NOMO-1 treated with DMSO at 0.1 percent for 48 hours (cell line): Measurements from ENCODE around the gene B3GNT8.
A peak's percentile ranks its signal among the peaks of the same experiment; 100 is the strongest.

Experiments
- DNase-seq: peaks from one replicate; lab custom pipeline; 2025; ENCODE audit not compliant: unreplicated experiment; lab: John Stamatoyannopoulos, UW

B3GNT8 gene

GRCh38 chr19:41426952-41427646, at the start of gene B3GNT8:
B3GNT8 (minus strand) TSS chr19:41427374; CDS start chr19:41426778, 596 bp downstream.
- DNase-seq, result peak; percentile 84

GRCh38 chr19:41476583-41476982, 49.4 kb upstream of the B3GNT8 start:
- peak; percentile 16 for DNase-seq

- DNase-seq, result peak; percentile 59
Observed at GRCh38 chr19:41463257-41464256, 36.4 kb upstream of the B3GNT8 start.

GRCh38 chr19:41462497-41462896, 35.3 kb upstream of the B3GNT8 start:
- no peak for DNase-seq

- no peak for DNase-seq
Observed at GRCh38 chr19:41457241-41457640, 30.1 kb upstream of the B3GNT8 start.

- DNase-seq, result no peak
Observed at GRCh38 chr19:41456342-41456918, 29.3 kb upstream of the B3GNT8 start.

- DNase-seq, result no peak
Observed at GRCh38 chr19:41455936-41456335, 28.8 kb upstream of the B3GNT8 start.

GRCh38 chr19:41452584-41453275, 25.6 kb upstream of the B3GNT8 start:
- DNase-seq, result no peak

- no peak for DNase-seq
Observed at GRCh38 chr19:41449865-41450178, 22.6 kb upstream of the B3GNT8 start.

GRCh38 chr19:41449079-41449864, 22.1 kb upstream of the B3GNT8 start:
- DNase-seq, result peak; percentile 55

- no peak for DNase-seq
Observed at GRCh38 chr19:41447732-41448332, 20.7 kb upstream of the B3GNT8 start.

GRCh38 chr19:41445575-41445974, 18.4 kb upstream of the B3GNT8 start:
- no peak for DNase-seq

- no peak for DNase-seq
Observed at GRCh38 chr19:41443813-41444455, 16.8 kb upstream of the B3GNT8 start.

GRCh38 chr19:41442473-41443355, 15.5 kb upstream of the B3GNT8 start, which contains the start of gene ERICH4:
ERICH4 (plus strand) TSS chr19:41443156; CDS start chr19:41443170, 14 bp downstream.
- no peak for DNase-seq

GRCh38 chr19:41441321-41441945, 14.3 kb upstream of the B3GNT8 start:
- DNase-seq, result no peak

GRCh38 chr19:41439441-41440222, 12.5 kb upstream of the B3GNT8 start, which contains the start of gene DMAC2:
DMAC2 (minus strand) TSS chr19:41439912; CDS start chr19:41439899, 13 bp downstream.
- peak; percentile 99 for DNase-seq
